Upper lobe of left lung (tissue), 4 donors: ENCODE data around the gene HOXD12.

Experiments used
- CTCF ChIP-seq, 6 experiments: fragments of 450-650 bp in 4 of 6; fragments of 200-600 bp in 2 of 6; sonication (generic) in 2 of 6; IDR thresholded peaks; one replicate each; pipeline ENCODE4 v1.5.1; 2016 to 2019; ENCODE audit warnings: antibody characterized with exemption in 6 of 6
- POLR2A ChIP-seq, 4 donors: fragments of 450-650 bp; IDR thresholded peaks; one replicate each; pipeline ENCODE4 v1.5.1; 2016 to 2017; ENCODE audit warnings: antibody characterized with exemption in 4 of 4, mild to moderate bottlenecking in 2 of 4

- TF ChIP-seq POLR2A (IDR thresholded peaks at IDR 0.05) (no peak), CTCF (IDR thresholded peaks at IDR 0.05) (no peak)
These were observed 18.2 kb upstream of the HOXD12 start for GRCh38 chr2:176081376-176081836.
